Measurements from ENCODE around the gene SVEP1. TPM values are rescaled to one million over a fixed set of nuclear protein-coding genes. Genes with fewer than 3 reads are reported as not detected.

SVEP1 gene
- polyA plus RNA-seq, 1 of the 3 experiments (the other 2 are of a cell fraction) = 0.10 TPM

DNA sequence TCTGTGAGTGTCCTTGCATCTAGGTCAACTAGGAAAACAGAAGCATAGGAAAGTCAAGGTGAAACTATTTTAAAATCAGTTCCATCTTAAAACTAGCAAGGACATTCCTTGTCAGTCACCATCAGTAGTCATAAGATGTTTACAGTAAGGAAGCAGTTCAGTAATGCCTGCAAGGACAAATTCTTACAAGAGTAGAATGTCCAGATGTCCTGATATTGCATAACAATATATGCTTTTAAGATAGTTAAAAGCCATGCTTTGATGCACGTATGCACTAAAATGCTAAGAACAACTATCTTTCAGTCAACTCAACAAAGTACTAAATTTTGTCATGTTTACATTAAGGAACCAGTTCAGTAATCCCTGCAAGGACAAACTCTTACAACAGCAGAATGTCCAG, 11.3 kb upstream of the SVEP1 start (continued):
- no peak for TF ChIP-seq RXRA (IDR thresholded peaks at IDR 0.05; ENCODE audit: borderline replicate concordance, low read depth)
- TF ChIP-seq EP300 (IDR thresholded peaks at IDR 0.05; ENCODE audit: borderline replicate concordance in 1 of 2, low read depth in 1 of 2, low read length in 1 of 2) = no peak
- TF ChIP-seq GATA2 (CRISPR knock-in tag; IDR thresholded peaks at IDR 0.05) = no peak
- TF ChIP-seq ELF1 (IDR thresholded peaks at IDR 0.05) = no peak
- TF ChIP-seq, protein P1, sequence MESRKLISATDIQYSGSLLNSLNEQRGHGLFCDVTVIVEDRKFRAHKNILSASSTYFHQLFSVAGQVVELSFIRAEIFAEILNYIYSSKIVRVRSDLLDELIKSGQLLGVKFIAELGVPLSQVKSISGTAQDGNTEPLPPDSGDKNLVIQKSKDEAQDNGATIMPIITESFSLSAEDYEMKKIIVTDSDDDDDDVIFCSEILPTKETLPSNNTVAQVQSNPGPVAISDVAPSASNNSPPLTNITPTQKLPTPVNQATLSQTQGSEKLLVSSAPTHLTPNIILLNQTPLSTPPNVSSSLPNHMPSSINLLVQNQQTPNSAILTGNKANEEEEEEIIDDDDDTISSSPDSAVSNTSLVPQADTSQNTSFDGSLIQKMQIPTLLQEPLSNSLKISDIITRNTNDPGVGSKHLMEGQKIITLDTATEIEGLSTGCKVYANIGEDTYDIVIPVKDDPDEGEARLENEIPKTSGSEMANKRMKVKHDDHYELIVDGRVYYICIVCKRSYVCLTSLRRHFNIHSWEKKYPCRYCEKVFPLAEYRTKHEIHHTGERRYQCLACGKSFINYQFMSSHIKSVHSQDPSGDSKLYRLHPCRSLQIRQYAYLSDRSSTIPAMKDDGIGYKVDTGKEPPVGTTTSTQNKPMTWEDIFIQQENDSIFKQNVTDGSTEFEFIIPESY (IDR thresholded peaks at IDR 0.05; ENCODE audit: borderline replicate concordance, low read depth) = no peak

DNA sequence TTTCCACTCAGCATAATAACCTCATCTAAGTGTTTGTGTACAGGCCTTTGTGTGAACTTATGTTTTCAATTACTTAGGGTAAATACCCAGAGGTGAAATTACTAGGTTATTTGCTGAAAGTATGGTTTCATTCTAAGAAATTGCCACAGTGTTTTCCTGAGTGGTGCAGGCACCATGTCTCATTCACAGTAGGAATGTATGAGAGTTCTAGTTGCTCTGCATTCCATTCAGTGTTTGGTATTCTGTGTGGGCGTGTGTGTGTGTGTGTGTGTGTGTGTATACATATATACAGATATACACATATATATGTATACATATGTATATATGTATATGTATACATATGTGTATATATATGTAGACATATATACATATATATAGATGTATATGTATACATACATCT, 8.8 kb upstream of the SVEP1 start:
- 15% methylated on average over 1 of the region's 1 CpG for WGBS (ENCODE audit: low lambda C conversion rate)
- Histone ChIP-seq H3K4me3 (ENCODE audit: low read depth in 2 of 2, low read length in 1 of 2) (no peak overlapping the region), H3K27ac (ENCODE audit: low read depth in 2 of 2, low read length in 1 of 2) (no peak overlapping the region), H3K36me3 (replicated peaks in 1 of 2; ENCODE audit: control insufficient read depth in 1 of 2, insufficient read depth in 2 of 2, low read length in 1 of 2) (no peaks in the 10 kb centered on the region), H4K20me1 (ENCODE audit: insufficient read depth) (no peaks in the 10 kb centered on the region), H3K4me1 (ENCODE audit: control insufficient read depth in 1 of 2, insufficient read depth in 2 of 2, low read depth in 1 of 2, low read length in 1 of 2) (no peaks in the 10 kb centered on the region), H2AFZ (ENCODE audit: low read depth) (no peak overlapping the region), H3K79me2 (ENCODE audit: insufficient read depth) (no peaks in the 10 kb centered on the region), H3F3A (replicated peaks; ENCODE audit: insufficient read depth) (no peaks in the 10 kb centered on the region), H3K27me3 (ENCODE audit: insufficient read depth) (no peaks in the 10 kb centered on the region), H3K9me2 (no peaks in the 10 kb centered on the region), H3K4me2 (no peak overlapping the region), H3K9me3 (no peaks in the 10 kb centered on the region), H3K9ac (no peak overlapping the region)
- ChIA-PET CTCF (no interaction called here), POLR2A (no interaction called here)
- no peak for TF ChIP-seq FOSL2 (IDR thresholded peaks at IDR 0.05; ENCODE audit: borderline replicate concordance, low read depth)
- TF ChIP-seq, protein P2, sequence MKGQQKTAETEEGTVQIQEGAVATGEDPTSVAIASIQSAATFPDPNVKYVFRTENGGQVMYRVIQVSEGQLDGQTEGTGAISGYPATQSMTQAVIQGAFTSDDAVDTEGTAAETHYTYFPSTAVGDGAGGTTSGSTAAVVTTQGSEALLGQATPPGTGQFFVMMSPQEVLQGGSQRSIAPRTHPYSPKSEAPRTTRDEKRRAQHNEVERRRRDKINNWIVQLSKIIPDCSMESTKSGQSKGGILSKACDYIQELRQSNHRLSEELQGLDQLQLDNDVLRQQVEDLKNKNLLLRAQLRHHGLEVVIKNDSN (IDR thresholded peaks at IDR 0.05; ENCODE audit: borderline replicate concordance, low read depth) = no peak
- no peak for DNase-seq

GRCh38 chr9:110583237-110583636, 3.7 kb upstream of the SVEP1 start:
- no peak for DNase-seq
- TF ChIP-seq, protein P3, sequence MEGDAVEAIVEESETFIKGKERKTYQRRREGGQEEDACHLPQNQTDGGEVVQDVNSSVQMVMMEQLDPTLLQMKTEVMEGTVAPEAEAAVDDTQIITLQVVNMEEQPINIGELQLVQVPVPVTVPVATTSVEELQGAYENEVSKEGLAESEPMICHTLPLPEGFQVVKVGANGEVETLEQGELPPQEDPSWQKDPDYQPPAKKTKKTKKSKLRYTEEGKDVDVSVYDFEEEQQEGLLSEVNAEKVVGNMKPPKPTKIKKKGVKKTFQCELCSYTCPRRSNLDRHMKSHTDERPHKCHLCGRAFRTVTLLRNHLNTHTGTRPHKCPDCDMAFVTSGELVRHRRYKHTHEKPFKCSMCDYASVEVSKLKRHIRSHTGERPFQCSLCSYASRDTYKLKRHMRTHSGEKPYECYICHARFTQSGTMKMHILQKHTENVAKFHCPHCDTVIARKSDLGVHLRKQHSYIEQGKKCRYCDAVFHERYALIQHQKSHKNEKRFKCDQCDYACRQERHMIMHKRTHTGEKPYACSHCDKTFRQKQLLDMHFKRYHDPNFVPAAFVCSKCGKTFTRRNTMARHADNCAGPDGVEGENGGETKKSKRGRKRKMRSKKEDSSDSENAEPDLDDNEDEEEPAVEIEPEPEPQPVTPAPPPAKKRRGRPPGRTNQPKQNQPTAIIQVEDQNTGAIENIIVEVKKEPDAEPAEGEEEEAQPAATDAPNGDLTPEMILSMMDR (IDR thresholded peaks at IDR 0.05) = peak; percentile 23
- TF ChIP-seq IRF3 (IDR thresholded peaks at IDR 0.05; ENCODE audit: low read depth, low read length) (no peak), TCF12 (IDR thresholded peaks at IDR 0.05) (no peak), NRF1 (IDR thresholded peaks at IDR 0.05; ENCODE audit: low read depth, low read length) (no peak), RAD21 (IDR thresholded peaks at IDR 0.05; ENCODE audit: low read length) (peak; percentile 41), GATA2 (CRISPR knock-in tag; IDR thresholded peaks at IDR 0.05) (no peak), CHD2 (IDR thresholded peaks at IDR 0.05; ENCODE audit: low read length, partially characterized antibody) (no peak), SMC3 (IDR thresholded peaks at IDR 0.05; ENCODE audit: low read depth, low read length) (peak; percentile 22; the same call in 1 of the 2 replicates)
- Histone ChIP-seq H3F3A (replicated peaks; ENCODE audit: insufficient read depth) (no peaks in the 10 kb centered on the region), H3K4me1 (ENCODE audit: control insufficient read depth in 1 of 2, insufficient read depth in 2 of 2, low read depth in 1 of 2, low read length in 1 of 2) (peaks cover 0 to 16% of the 10 kb centered on the region in 2 experiments; a peak in 2 of 4 replicates), H3K27ac (ENCODE audit: low read depth in 2 of 2, low read length in 1 of 2) (no peak overlapping the region), H3K9me2 (no peaks in the 10 kb centered on the region), H3K4me3 (ENCODE audit: low read depth in 2 of 2, low read length in 1 of 2) (no peak overlapping the region), H3K9me3 (no peaks in the 10 kb centered on the region), H3K27me3 (ENCODE audit: insufficient read depth) (peaks cover 16% of the 10 kb centered on the region; the same call in 1 of the 2 replicates), H3K4me2 (no peak overlapping the region), H3K36me3 (replicated peaks in 1 of 2; ENCODE audit: control insufficient read depth in 1 of 2, insufficient read depth in 2 of 2, low read length in 1 of 2) (no peaks in the 10 kb centered on the region), H4K20me1 (ENCODE audit: insufficient read depth) (no peaks in the 10 kb centered on the region), H3K9ac (no peak overlapping the region), H3K79me2 (ENCODE audit: insufficient read depth) (no peaks in the 10 kb centered on the region), H2AFZ (ENCODE audit: low read depth) (no peak overlapping the region)
- ChIA-PET POLR2A (no interaction called here), CTCF (interaction anchor here (0.8 kb wide), 1 partner anchor 40 kb away, joined by 3 read pairs; no protein-coding TSS in a partner anchor)
- WGBS (ENCODE audit: low lambda C conversion rate) = 20% methylated on average over 4 of the region's 4 CpGs

Data from SK-N-SH (cell line).